CD4-positive, CD25-positive, alpha-beta regulatory T cell (primary cell): ENCODE results near the gene SPAG8. TPM values are rescaled to one million over a fixed set of nuclear protein-coding genes. Genes with fewer than 3 reads are reported as not detected.

Experiments
- ATAC-seq, 2 donors: fragments of 150-1000 bp; cut with Tn5 transposase; one replicate each; pipeline ENCODE4 v1.10.0; 2021; ENCODE audit warnings: low read depth in 2 of 2, moderate number of reproducible peaks in 2 of 2, moderate library complexity in 1 of 2
- DNase-seq, 3 donors: peaks; one replicate each; pipeline versions ENCODE4 v3.0.0 to v3.0.0-alpha.2; 2012 to 2022; ENCODE audit warnings: mixed read lengths in 1 of 3
- H3K27ac ChIP-seq: one replicate; pipeline ENCODE4 v1.7.0; 2013; ENCODE audit warnings: mild to moderate bottlenecking, low read length; ENCODE audit not compliant: insufficient read depth, poor library complexity, severe bottlenecking
- H3K27me3 ChIP-seq: one replicate; pipeline ENCODE4 v1.7.0; 2013; ENCODE audit warnings: low read length; ENCODE audit not compliant: control insufficient read depth, insufficient read depth
- H3K36me3 ChIP-seq: one replicate; pipeline ENCODE4 v1.7.0; 2013; ENCODE audit warnings: mild to moderate bottlenecking, low read length, moderate library complexity; ENCODE audit not compliant: control insufficient read depth, insufficient read depth
- H3K4me1 ChIP-seq: 2 replicates; pipeline ENCODE4 v1.7.0; 2013; ENCODE audit warnings: mild to moderate bottlenecking, low read length; ENCODE audit not compliant: insufficient read depth, control insufficient read depth, poor library complexity, severe bottlenecking
- H3K4me3 ChIP-seq: one replicate; pipeline ENCODE4 v1.7.0; 2013; ENCODE audit warnings: low read depth, mild to moderate bottlenecking, low read length, moderate library complexity
- H3K9me3 ChIP-seq, 2 experiments: 1 replicate in 1 of 2; 2 replicates in 1 of 2; pipeline ENCODE4 v1.7.0; 2013; ENCODE audit warnings: low read length in 2 of 2, mild to moderate bottlenecking in 1 of 2, moderate library complexity in 1 of 2; ENCODE audit not compliant: control insufficient read depth in 2 of 2
- H3K27ac Mint-ChIP-seq, 3 donors: one replicate each; pipeline ENCODE4 v1.8.0; 2020 to 2022; ENCODE audit warnings: mild to moderate bottlenecking in 3 of 3, mixed read lengths in 3 of 3, moderate library complexity in 2 of 3
- H3K27me3 Mint-ChIP-seq: one replicate; pipeline ENCODE4 v1.8.0; 2022; ENCODE audit warnings: mild to moderate bottlenecking, mixed read lengths
- H3K36me3 Mint-ChIP-seq: one replicate; pipeline ENCODE4 v1.8.0; 2020; ENCODE audit warnings: mixed read lengths
- H3K4me1 Mint-ChIP-seq, 4 donors: one replicate each; pipeline ENCODE4 v1.8.0; 2020 to 2022; ENCODE audit warnings: mixed read lengths in 4 of 4, mild to moderate bottlenecking in 1 of 4
- H3K4me3 Mint-ChIP-seq, 4 donors: one replicate each; pipeline ENCODE4 v1.8.0; 2020 to 2022; ENCODE audit warnings: mild to moderate bottlenecking in 4 of 4, mixed read lengths in 4 of 4, moderate library complexity in 3 of 4
- H3K9me3 Mint-ChIP-seq, 7 donors: one replicate each; pipeline ENCODE4 v1.8.0; 2020 to 2022; ENCODE audit warnings: mixed read lengths in 7 of 7, mild to moderate bottlenecking in 3 of 7, moderate library complexity in 2 of 7
- polyA plus RNA-seq, 4 donors: library from polyadenylated mRNA; unstranded; fragments of 300-500 nt; fragmentation: Illumina TruSeq; gene quantifications; one replicate each; pipeline ENCODE4 v1.2.3, GENCODE V29; 2021
- total RNA-seq: library from RNA; stranded (reverse); gene quantifications from one replicate; pipeline ENCODE4 v1.2.3, GENCODE V29; 2022

The SPAG8 gene
- total and polyA plus RNA-seq, 5 donors from 2014 or later, result 0.75 to 1.3 (median 0.92) TPM; not detected in 1

- H3K27me3 Mint-ChIP-seq, result no peaks in the 10 kb centered on the region
- Histone ChIP-seq H3K4me3 (no peak overlapping the region), H3K36me3 (no peaks in the 10 kb centered on the region), H3K27ac (no peak overlapping the region), H3K9me3 (no peaks in the 10 kb centered on the region), H3K27me3 (no peaks in the 10 kb centered on the region), H3K4me1 (peaks cover 2% of the 10 kb centered on the region)
- peaks cover 10% of the 10 kb centered on the region for H3K36me3 Mint-ChIP-seq
- no peaks in the 10 kb centered on the region for H3K9me3 Mint-ChIP-seq
- no peak for DNase-seq
- H3K4me3 Mint-ChIP-seq, result no peak overlapping the region
- H3K27ac Mint-ChIP-seq, result no peak overlapping the region
- ATAC-seq, result no peak
- peaks cover 0 to 25% (median 21%) of the 10 kb centered on the region in 4 donors for H3K4me1 Mint-ChIP-seq
Measured at GRCh38 chr9:35842795-35843194, 30.7 kb upstream of the SPAG8 start.

GRCh38 chr9:35842020-35842745 is 30.1 kb upstream of the SPAG8 start:
- Histone ChIP-seq H3K36me3 (no peaks in the 10 kb centered on the region), H3K4me3 (no peak overlapping the region), H3K27me3 (no peaks in the 10 kb centered on the region), H3K9me3 (no peaks in the 10 kb centered on the region), H3K4me1 (peaks cover 2% of the 10 kb centered on the region), H3K27ac (no peak overlapping the region)
- Mint-ChIP-seq H3K36me3 (peaks cover 5% of the 10 kb centered on the region), H3K9me3 (no peaks in the 10 kb centered on the region), H3K4me1 (peaks cover 0 to 25% (median 21%) of the 10 kb centered on the region in 4 donors), H3K27me3 (no peaks in the 10 kb centered on the region), H3K27ac (peak overlapping the region in 1 of 3 donors; percentile 57), H3K4me3 (no peak overlapping the region)
- DNase-seq (no peak), ATAC-seq (no peak)

GRCh38 chr9:35841645-35841900 is 29.5 kb upstream of the SPAG8 start:
- Histone ChIP-seq H3K9me3 (no peaks in the 10 kb centered on the region), H3K27ac (no peak overlapping the region), H3K36me3 (no peaks in the 10 kb centered on the region), H3K27me3 (no peaks in the 10 kb centered on the region), H3K4me3 (no peak overlapping the region), H3K4me1 (peaks cover 2% of the 10 kb centered on the region)
- DNase-seq (no peak), ATAC-seq (no peak)
- H3K36me3 Mint-ChIP-seq, result peaks cover 3% of the 10 kb centered on the region
- no peaks in the 10 kb centered on the region for H3K27me3 Mint-ChIP-seq
- peaks cover 0 to 25% (median 20%) of the 10 kb centered on the region in 4 donors for H3K4me1 Mint-ChIP-seq
- H3K27ac Mint-ChIP-seq, result no peak overlapping the region
- H3K9me3 Mint-ChIP-seq, result no peaks in the 10 kb centered on the region
- no peak overlapping the region for H3K4me3 Mint-ChIP-seq

GRCh38 chr9:35840881-35841644 is 29.0 kb upstream of the SPAG8 start:
- no peaks in the 10 kb centered on the region for H3K27me3 Mint-ChIP-seq
- H3K4me3 Mint-ChIP-seq, result no peak overlapping the region
- H3K9me3 ChIP-seq, result no peaks in the 10 kb centered on the region
- peaks cover 3% of the 10 kb centered on the region for H3K36me3 Mint-ChIP-seq
- DNase-seq, result no peak
- H3K27ac ChIP-seq, result no peak overlapping the region
- no peaks in the 10 kb centered on the region for H3K36me3 ChIP-seq
- H3K9me3 Mint-ChIP-seq, result no peaks in the 10 kb centered on the region
- peaks cover 2% of the 10 kb centered on the region for H3K4me1 ChIP-seq
- no peak overlapping the region for H3K27ac Mint-ChIP-seq
- H3K4me1 Mint-ChIP-seq, result peaks cover 0 to 25% (median 20%) of the 10 kb centered on the region in 4 donors
- no peak for ATAC-seq
- no peaks in the 10 kb centered on the region for H3K27me3 ChIP-seq
- H3K4me3 ChIP-seq, result no peak overlapping the region

- DNase-seq (no peak), ATAC-seq (no peak)
- Mint-ChIP-seq H3K27me3 (no peaks in the 10 kb centered on the region), H3K9me3 (no peaks in the 10 kb centered on the region), H3K4me3 (no peak overlapping the region), H3K27ac (peak overlapping the region in 1 of 3 donors; percentile 60), H3K36me3 (peaks cover 3% of the 10 kb centered on the region), H3K4me1 (peaks cover 0 to 18% (median 10%) of the 10 kb centered on the region in 4 donors)
- H3K9me3 ChIP-seq, result no peaks in the 10 kb centered on the region
- no peak overlapping the region for H3K27ac ChIP-seq
- H3K4me3 ChIP-seq, result no peak overlapping the region
- no peaks in the 10 kb centered on the region for H3K27me3 ChIP-seq
- H3K4me1 ChIP-seq, result peaks cover 2% of the 10 kb centered on the region
- H3K36me3 ChIP-seq, result no peaks in the 10 kb centered on the region
Measured at GRCh38 chr9:35839926-35840325, 27.9 kb upstream of the SPAG8 start.

- peaks cover 3% of the 10 kb centered on the region for H3K36me3 Mint-ChIP-seq
- H3K36me3 ChIP-seq, result no peaks in the 10 kb centered on the region
- H3K27ac ChIP-seq, result no peak overlapping the region
- H3K9me3 Mint-ChIP-seq, result no peaks in the 10 kb centered on the region
- no peaks in the 10 kb centered on the region for H3K27me3 ChIP-seq
- no peak for DNase-seq
- H3K27ac Mint-ChIP-seq, result no peak overlapping the region
- H3K4me1 Mint-ChIP-seq, result peaks cover 0 to 8% (median 0%) of the 10 kb centered on the region in 4 donors
- H3K4me3 ChIP-seq, result no peak overlapping the region
- no peaks in the 10 kb centered on the region for H3K4me1 ChIP-seq
- H3K9me3 ChIP-seq, result no peaks in the 10 kb centered on the region
- no peak overlapping the region for H3K4me3 Mint-ChIP-seq
- H3K27me3 Mint-ChIP-seq, result no peaks in the 10 kb centered on the region
- no peak for ATAC-seq
Measured at GRCh38 chr9:35836595-35836994, 24.5 kb upstream of the SPAG8 start.

- no peak overlapping the region for H3K4me3 ChIP-seq
- no peak overlapping the region for H3K27ac ChIP-seq
- no peaks in the 10 kb centered on the region for H3K36me3 ChIP-seq
- no peaks in the 10 kb centered on the region for H3K27me3 ChIP-seq
- Mint-ChIP-seq H3K27ac (no peak overlapping the region), H3K4me3 (no peak overlapping the region), H3K27me3 (no peaks in the 10 kb centered on the region), H3K9me3 (no peaks in the 10 kb centered on the region), H3K36me3 (peaks cover 3% of the 10 kb centered on the region), H3K4me1 (peaks cover 0 to 13% (median 4%) of the 10 kb centered on the region in 4 donors)
- DNase-seq (no peak), ATAC-seq (no peak)
- no peaks in the 10 kb centered on the region for H3K4me1 ChIP-seq
- H3K9me3 ChIP-seq, result no peaks in the 10 kb centered on the region
Measured at GRCh38 chr9:35835766-35836165, 23.7 kb upstream of the SPAG8 start.

- peak in 1 of 3 donors; percentile 35 for DNase-seq
- peaks cover 3% of the 10 kb centered on the region for H3K36me3 Mint-ChIP-seq
- H3K36me3 ChIP-seq, result no peaks in the 10 kb centered on the region
- no peaks in the 10 kb centered on the region for H3K27me3 ChIP-seq
- H3K27ac ChIP-seq, result no peak overlapping the region
- H3K27me3 Mint-ChIP-seq, result no peaks in the 10 kb centered on the region
- H3K4me1 ChIP-seq, result no peaks in the 10 kb centered on the region
- no peaks in the 10 kb centered on the region for H3K9me3 ChIP-seq
- no peak overlapping the region for H3K4me3 Mint-ChIP-seq
- no peaks in the 10 kb centered on the region for H3K9me3 Mint-ChIP-seq
- no peak overlapping the region for H3K4me3 ChIP-seq
- H3K4me1 Mint-ChIP-seq, result peaks cover 0 to 19% (median 6%) of the 10 kb centered on the region in 4 donors
- ATAC-seq, result no peak
- H3K27ac Mint-ChIP-seq, result no peak overlapping the region
Measured at GRCh38 chr9:35835216-35835632, 23.2 kb upstream of the SPAG8 start.
